T1000 (cell line): ENCODE data around the gene PPP4R3A.
A peak's percentile ranks its signal among the peaks of the same experiment; 100 is the strongest.
"Not testable (repeated sequence)": the region's sequence is repeated elsewhere in the genome, so short reads cannot be mapped to it uniquely, and the experiment has no call there.

Experiments used
- DNase-seq: peaks from one replicate; lab custom pipeline; 2025; ENCODE audit warnings: mixed read lengths; lab: John Stamatoyannopoulos, UW

Gene PPP4R3A

DNA sequence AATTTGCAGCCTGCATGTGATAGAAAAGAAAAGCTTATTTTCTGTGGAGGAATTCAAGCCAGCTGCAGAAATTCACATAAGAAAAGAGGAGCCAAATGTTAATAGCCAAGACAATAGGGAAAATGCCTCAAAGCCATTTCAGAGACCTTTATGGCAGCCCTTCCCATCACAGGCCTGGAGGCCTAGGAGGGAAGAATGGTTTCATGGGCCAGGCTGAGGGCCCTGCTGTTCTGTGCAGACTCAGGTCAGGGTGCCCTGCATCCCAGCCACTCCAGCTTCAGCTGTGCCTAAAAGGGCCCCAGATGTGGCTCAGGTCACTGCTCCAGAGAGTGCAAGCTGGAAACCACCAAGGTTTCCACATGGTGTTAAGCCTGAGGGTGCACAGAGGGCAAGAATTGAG is 71.3 kb downstream of the PPP4R3A start:
- DNase-seq, result no peak

DNA sequence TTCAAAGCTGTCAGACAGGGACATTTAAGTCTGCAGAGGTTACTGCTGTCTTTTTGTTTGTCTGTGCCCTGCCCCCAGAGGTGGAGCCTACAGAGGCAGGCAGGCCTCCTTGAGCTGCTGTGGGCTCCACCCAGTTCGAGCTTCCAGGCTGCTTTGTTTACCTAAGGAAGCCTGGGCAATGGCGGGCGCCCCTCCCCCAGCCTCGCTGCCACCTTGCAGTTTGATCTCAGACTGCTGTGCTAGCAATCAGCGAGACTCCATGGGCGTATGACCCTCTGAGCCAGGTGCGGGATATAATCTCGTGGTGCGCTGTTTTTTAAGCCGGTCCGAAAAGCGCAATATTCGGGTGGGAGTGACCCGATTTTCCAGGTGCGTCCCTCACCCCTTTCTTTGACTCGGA is 73.8 kb downstream of the PPP4R3A start:
- not testable (repeated sequence) for DNase-seq

DNA sequence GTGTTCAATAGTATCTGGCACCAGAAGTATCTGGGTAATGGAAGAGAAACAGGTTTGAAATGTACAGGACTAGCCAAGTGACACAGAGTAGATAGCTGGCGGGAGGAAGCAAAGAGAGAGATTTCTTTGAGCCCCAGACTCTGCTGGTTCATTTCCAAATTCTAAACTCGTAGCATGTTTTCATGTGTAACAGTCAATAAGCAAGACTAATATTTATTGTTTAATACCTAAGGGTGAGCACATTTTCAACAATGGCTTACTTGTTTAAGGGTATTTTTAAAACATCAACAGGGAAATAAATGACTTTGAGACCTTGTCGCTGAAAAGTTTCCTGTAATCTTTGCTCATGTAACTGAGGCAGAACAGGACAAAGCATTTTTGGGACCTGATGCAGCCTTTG is 80.7 kb downstream of the PPP4R3A start:
- DNase-seq, result no peak

DNA sequence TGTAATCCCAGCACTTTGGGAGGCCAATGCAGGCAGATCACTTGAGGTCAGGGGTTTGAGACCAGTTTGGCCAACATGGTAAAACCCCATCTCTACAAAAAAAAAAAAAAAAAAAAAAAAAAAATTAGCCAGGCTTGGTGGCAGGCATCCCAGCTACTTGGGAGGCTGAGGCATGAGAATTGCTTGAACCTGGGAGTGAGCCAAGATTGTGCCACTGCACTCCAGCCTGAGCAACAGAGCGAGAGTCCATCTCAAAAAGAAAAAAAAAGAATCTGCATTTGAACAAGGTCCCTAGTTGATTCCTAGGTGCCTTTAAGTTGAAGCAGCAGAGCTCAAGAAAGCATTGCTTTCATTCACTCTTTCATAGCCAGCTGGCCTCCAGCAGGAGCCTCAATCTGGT is 81.2 kb downstream of the PPP4R3A start:
- DNase-seq, result not testable (repeated sequence)

DNA sequence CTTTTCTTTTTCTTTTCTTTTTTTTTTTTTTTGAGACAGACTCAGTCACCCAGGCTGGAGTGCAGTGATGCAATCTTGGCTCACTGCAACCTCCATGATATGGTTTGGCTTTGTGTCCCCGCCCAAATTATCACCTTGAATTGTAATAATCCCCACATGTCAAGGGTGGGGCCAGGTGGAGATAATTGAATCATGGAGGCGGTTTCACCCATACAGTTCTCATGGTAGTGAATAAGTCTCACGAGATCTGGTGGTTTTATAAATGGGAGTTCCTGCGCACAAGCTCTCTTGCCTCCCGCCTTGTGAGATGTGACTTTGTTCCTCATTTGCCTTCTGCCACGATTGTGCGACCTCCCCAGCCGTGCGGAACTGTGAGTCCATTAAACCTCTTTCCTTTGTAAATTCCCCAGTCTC is 84.6 kb downstream of the PPP4R3A start:
- DNase-seq, result not testable (repeated sequence)

DNA sequence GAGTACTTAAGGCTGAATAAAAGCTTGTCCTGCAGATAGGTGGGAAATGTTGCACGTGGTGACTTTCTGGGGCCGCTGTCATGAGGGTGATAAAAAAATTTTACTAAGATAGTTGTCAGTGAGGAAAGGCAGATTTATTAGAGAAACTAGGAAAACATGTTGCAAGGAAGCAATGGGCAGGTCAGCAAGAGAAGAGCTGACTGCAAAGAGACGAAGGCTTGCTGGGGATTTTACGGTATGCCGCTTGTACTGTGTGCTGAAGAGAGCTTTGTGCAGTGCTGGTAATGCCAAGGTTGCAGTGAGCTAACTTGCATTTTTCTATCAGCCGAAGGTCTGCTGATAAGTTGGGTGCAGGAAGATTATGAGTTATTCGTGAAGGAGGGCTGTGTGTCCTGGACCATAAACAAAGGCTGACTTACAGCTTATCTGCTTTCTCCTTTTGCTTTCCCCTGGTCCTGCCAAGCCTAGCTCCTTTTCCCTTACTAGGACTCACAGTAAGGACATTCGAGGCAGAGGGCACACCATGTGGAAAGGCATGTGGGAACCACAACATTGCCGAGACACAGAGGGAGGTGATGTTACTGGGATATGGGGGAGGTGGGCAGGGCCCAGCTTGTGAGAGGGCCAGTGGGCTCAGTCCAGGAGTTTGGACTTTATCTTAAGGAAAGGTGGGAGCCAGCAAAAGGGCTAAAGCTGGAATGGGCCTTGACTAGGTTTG is 85.1 kb downstream of the PPP4R3A start:
- DNase-seq, result no peak

DNA sequence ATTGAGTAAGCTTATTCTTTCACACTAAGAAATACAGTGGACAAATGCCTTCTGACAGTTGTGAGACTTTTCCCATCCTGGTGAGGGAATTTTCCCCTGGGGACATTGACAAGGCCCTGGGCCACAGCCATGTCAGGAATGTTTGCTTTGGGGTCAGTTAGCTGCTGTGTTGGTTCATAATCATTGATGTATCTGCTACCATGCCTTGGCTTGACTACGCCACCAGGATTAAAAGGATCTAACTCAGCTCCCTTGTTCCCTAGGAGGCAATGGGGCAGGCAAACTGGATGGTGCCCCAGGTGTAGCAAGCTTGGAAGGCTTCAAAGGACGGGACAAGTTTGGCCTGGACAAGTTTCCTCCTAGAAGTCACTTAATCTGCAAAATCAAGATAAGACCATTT is 89.4 kb downstream of the PPP4R3A start:
- no peak for DNase-seq

DNA sequence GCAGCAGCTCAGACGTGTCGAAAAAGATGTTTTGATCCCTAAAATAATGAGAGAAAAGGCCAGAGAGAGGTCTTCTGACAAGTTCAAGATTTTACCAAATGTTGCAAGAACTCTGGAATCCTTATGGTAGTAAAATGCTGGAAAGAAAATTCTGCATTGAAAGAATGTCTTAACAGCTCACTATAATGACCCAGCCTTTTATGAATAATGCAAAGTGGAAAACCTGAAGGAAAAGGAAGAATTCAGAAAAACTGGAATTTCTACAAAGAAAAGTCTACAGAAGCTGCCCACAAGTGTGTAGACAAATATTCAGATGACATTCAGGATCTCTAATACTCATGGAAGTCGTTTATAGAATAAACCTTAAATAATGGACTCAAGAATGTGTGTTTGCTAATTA is 90.7 kb downstream of the PPP4R3A start:
- no peak for DNase-seq

DNA sequence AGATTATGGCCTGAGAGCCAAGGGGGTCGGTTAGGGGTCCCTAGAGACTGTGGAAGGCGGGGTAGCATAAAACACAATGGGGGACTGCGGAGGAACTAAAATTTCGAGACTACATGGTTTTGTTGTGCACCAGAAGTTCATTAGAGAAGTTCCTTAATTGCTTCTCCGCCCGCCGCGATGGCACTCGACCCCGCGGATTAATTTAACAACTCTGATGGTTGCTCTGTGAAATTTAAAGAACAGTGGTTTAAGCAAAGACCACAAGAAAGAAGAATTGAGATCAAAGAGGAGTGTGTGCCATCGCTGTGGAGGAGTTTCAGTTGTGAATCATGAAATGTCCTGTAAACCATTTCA is 91.1 kb downstream of the PPP4R3A start:
- DNase-seq, result no peak

DNA sequence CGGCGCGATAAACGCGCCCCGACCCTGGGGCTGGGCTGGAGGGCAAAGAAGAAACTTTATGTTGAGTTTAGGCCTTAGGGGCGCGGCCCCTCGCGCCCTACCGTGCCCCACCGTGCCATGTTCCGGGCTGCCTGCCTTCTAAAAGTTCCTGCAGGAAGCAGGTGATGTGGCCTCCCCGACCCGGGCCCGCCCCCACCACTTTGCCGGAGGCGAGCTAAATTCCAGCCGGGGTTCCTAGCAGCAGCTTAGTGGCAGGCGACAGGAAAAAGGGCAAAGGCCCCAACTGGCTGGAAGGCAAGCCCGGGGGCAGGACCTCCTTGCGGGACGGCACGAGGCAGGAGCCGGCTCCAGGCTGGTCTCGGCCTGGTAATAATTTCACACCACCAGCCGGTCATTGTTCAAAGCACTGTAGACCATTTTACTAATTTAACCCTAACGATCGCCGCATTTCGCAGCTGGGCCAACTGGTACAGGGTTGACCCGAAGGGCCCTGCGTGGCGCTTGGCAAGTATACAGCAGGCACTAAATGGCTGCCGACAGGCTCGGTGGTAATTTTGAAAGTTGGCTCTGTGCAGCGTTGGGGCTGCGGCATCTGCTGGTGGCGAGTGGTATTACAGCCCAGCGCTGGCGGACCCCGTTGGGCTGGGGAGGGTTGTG is 91.6 kb downstream of the PPP4R3A start:
- no peak for DNase-seq

DNA sequence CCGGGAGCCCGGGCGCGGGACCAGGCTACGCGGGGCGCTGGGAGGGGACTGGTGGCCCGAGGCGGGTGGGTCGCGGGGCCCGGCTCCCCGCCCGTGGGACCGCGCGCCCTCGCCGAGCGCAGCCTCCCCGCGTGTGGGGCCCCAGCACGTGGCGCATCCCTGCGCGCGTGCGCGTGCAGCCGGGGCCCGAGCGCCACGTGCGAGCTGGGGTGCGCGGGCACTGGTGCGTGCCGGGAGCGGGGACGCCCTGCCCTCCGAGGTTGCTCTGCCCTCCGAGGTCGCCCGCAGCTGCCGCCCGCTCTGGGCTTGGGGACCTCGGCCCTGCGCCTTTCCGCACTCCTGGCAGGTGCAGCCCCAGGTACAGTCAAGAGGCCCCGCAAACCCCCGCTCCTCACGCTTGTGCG is 92.1 kb downstream of the PPP4R3A start:
- peak; percentile 53 for DNase-seq

DNA sequence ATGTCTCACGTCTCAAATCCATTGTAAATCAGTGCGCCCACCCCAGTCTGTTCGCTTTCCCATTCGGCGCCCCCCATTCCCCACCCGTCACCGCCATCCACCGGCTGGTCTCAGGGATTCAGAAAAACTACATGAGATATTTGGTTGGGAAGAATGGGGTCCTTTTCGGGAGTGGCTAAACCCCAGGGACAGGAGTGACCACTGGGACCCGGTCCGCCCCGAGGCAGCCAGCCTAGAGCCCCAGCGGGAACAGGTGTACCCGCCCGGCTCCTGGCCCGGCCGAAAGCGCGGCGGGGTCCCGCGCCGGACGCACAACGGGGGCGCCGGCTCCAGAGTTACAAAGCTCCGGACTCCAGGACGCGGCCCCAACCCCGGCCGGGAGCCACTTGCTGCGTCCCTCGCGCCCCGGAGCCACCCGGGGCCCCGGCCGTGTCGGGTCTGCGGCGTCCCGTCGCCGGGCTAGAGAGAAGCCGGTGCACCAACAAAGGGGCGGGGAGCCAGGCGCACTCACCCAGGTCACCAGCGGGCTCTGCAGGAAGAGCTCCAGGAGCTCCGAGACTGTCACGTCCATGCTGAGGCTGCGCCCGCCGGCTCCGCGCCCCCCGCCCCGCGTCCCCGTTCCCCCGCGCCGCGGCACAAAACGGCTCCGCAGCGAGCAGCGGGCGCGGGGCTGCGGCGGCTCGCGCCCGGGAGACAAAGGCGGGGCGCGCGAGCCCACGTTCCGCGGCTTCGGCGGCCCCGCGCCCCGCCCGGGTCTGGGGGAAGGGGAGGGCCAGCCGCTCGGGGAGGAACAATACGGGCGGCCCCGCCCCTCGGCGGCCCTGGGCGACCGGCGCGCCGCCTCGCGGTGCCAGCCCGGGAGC is 92.8 kb downstream of the PPP4R3A start, which contains the start of gene CCDC88C:
CCDC88C (minus strand) TSS at position 701 of the 863 bp plus-strand sequence; CDS start at position 571, 130 bp downstream.
- DNase-seq, result peak; percentile 53

DNA sequence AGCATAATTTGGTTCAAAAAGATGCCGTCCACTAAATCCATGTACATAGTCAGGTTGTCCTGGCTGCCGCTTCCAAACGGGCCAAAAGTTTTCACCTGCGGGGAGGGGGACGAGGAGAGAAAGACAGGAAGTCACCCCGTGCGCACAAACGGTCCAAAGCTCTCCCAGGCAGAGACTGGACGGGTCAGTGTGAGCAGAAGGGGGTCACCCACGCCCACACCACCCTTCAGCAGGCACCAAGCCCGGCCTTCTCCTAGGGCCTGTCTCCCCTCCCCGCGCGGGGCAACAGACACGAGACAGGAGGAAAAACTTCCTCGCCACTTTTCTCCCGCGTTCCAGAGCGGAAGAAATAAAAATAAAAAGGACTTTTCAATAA is 93.4 kb downstream of the PPP4R3A start:
- DNase-seq, result no peak

DNA sequence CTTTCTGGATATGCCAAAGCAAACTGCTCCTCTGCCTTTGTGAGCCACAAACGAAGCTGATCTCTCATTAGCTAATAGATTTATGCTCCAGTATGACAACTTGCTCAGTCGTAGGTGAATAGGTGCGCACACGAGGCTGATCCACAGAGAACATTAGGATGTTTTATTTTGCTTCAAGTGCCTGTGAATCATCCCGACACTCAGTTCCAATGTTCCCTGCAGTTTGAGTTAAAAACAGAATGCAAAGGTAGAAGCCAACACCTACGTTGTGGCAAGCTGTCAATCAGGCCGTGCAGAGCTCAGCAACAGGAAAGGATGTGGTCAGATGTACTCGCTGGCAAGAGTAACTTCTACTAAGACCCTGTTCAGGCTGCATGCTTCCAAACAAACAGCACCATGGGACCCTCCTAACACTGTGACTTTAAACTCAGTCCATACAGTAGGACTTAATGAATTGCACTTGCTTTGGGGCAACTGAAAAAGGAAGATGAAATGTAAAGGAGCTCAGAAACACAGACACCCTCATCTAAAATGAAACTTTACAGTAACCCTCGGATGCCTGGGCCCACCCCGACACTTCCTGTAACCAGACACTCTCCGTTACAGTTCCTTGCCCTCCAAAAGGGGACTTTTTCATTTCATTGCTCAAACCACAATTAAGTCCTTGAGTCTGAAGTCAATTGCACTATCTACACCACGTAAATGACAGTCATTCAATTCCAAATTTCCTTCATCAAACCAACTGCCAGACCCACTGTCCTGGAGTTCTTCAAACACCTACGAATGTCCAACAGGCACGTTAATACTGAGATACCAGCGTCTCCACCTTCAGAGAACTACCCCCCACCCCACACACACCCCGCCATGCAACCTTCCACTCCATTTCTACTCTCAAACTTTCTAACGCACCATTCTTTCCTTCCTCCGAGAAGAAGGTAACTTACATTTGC is 94.0 kb downstream of the PPP4R3A start:
- DNase-seq, result no peak

DNA sequence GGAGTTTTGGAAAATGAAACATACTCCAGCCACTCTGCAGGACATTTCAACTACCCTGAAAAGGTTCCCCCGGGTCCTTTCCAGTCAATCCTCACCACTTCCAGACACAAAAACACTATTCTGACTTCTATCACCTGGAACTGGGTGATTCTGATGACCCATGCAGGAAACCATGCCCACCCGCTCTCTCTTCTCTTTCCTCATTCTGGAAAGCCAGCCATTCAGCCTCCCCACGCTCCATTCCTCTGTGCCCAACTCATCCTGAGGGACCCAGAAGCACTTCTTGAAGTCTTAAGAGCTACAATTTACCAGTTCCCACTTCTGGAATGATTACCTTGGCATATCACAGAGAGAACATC is 95.7 kb downstream of the PPP4R3A start:
- DNase-seq, result no peak

DNA sequence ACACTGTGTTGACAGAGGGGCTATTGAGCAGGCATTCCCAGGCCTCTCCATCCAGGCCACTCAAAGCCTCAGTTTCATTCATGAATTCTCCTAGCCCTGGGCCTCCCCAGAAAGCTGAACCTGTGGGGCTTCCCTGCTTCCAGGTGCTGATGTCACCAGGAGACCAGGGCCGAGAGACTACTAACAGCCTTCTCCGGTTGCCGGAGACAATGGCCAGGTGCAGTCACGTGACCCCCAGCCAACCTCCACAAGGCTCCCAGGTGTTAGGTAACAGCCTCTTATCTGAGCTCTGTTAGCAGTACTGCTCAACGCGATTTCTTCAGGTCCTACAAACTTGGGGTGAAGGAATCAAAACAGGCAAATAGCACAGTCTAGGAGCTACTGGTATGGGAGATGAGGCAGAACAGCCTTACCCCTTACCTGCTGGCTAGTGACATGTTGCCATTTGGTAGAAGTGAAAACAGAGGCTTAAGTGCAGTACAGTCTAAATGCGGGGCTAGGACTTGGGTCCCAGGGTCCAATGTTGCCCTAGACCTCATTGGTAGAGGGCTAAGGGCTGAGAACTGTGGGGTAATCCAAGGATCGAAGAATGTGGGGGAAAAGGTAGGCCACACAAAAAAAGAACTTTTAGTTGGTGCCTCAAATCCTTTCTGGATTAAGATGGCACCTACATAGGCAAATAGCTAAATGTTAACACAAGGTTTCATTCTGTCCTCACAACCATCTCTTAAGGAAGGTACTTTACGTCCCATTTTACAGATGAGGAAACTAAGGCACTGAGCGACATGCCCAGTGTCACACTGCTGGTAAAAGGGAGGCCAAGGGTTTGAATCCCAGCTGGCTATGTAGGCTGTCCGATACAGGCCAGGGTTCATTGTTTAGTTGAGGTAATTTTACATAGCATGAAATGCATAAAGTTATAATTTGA is 96.3 kb downstream of the PPP4R3A start:
- DNase-seq, result no peak

DNA sequence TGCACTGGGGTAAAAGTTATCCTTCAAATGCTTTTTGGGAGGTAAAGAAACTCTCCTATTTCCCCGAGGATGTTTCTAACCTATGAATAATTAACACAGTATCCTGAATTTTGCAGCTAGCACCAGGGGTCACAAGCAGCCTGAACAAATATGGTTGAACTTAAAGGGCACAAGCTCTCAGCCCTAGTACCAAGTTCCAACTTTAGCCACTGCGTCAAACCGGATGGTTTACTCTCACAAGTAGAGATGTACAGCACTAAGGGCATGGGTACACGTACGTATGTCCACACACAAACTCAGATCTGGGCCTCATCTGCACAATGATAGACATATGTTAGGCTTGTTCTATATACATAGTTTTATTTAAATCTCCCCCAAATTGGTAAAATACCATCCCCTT is 97.2 kb downstream of the PPP4R3A start:
- no peak for DNase-seq

DNA sequence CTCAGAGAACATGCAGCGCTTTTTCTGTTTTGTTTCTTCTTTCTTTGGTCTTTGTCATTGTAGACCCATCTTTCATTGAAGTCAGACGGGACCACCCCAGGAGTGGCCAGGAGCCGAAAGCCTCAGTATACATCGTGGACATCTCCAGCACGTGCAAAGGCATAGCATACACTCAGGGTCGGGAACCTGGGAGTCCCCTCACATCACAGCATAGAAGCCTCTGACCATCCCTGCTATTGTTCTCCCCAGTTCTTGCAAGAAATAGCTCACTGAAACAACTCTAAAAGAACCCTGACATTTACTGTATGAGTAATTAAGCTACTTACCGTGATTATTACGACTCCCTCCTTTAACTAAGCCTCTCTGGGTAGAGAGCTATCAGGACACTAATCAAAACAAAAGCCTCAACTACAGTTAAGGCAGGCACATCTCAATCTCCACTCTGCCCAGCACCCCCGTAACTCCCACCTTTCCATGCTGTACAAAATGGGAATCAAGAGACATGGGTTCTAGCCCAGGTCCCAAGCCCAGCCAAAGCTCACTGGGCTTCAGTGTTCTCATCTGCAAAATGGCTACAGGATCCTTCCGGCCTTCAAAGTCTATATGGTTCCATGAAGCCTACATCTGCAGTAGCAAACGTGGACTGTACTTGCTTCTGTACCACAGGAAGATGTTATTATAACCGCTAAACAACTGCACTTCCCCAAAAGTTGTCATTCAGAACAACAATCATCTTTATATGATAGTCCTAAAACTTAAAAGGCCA is 99.2 kb downstream of the PPP4R3A start:
- no peak for DNase-seq

DNA sequence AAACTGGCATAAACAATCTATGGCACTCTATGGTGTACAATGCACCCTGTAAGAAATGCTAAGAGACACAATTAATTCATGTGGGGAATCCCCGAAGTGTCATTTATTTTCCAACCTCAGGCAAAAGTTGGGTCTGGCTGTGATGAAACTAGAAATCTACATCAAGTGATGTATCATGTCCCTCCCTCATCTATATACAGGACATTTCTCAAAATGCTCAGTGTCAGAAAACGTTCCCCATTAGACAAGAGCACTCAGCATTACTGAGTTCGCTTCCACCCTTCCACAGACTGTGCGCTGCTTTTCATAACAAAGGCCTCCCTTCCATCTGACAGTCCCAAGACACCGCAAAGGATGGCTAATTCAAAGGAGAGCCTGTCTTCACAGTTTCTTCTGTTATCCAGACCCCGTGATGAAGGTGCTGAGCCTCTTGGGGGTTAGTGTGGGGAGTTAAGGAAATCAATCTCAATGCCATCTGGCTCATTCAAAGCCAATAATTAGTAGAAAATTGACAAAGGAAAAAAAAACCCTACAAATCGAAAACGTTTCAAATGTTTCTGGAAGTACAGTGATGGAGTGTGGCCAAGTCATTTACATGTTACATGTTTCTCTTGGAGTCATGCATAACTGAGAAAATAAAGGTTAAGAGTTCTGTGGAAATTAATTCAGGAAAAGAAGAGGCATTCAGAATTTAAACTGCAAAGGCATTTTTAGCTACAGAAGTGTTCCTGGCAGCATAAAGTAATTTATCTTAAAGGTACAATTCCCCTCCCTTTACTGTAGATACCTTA is 100.0 kb downstream of the PPP4R3A start:
- DNase-seq, result no peak
